ENCODE measurements around the gene C16orf92.

Gene C16orf92

DNA sequence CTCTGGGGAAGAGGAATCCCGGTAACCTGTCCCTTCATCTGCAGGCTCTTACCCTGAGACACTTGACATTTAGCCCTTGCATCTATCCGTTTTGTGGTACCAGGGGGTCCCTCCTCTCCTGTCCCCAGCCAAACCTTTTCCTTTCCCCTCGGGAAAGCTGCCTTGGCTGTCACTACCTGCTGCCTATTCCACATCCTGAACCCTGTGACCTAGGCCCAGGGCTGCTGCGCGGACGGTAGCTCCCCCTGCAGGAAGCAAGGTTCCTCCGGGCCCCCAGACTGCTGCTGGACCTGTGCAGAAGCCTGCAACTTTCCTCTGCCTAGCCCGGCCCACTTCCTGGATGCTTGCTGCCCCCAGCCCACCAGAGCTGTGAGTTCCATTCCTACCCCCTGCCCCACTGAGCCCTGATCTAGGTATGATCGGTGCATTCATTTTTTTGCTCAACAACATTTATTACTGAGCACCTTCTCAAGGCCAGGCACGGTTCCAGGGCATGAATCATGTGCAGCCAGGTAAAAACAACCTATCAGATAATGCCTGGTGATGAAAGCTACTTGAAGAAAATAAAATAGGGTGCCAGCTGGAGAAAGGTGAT is 32.1 kb downstream of the C16orf92 start:
- DNase-seq (ENCODE audit: low spot score) (no peak), FAIRE-seq (no peak)

DNA sequence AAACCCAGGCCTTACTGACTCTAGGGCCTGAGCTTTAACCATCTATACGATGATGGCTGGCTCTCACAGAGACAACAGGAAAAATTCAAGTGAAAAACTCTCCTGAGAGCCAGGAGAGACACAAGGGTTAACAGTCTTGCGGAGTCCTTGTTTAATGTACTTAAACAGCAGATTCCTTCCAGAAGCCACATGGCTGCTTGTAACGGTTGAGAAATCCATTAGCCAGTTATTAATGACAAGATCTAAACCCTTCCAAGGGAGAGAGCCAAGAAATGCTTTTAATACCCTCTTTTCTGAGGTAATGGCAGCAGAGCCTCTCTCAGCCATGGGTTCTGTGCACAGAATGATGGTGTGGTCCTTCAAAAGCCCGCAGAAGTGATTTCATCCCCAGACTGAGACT is 37.3 kb downstream of the C16orf92 start:
- no peak for DNase-seq (ENCODE audit: low spot score)
- FAIRE-seq = no peak

DNA sequence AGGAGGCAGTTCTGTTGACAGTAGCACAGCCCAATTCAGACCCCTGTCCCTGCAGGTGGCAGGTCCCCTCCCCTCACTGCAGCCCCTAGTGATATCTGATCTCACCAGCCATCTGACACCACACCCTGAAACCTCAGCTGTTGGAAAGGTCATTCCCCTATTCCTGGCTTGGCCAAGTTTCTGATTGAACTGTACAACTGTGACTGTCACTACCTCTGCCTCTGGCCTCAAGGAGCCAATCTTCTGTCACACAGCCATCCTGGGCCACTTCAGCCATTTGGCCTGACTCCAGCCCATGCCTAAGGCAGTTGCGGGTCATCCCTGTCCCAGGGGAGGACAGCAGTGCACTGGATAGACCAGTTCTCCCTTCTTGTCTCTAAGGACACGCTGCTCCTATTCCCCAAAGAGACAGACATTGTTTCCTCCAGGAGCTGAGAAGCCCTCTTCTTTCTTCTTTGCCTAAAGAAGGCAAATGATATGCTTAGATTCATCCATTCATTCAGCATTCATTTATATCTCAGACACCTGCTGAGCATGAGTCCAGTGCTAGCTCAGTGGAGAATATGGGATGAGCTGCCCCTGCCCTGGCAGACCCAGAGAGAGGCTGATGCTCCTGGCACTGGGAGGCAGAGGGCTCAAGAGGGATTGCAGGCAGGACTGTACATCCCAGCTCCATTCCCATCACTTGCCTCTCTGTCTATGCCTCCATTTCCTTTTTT is 38.0 kb downstream of the C16orf92 start:
- no peak for DNase-seq (ENCODE audit: low spot score)
- FAIRE-seq = no peak

DNA sequence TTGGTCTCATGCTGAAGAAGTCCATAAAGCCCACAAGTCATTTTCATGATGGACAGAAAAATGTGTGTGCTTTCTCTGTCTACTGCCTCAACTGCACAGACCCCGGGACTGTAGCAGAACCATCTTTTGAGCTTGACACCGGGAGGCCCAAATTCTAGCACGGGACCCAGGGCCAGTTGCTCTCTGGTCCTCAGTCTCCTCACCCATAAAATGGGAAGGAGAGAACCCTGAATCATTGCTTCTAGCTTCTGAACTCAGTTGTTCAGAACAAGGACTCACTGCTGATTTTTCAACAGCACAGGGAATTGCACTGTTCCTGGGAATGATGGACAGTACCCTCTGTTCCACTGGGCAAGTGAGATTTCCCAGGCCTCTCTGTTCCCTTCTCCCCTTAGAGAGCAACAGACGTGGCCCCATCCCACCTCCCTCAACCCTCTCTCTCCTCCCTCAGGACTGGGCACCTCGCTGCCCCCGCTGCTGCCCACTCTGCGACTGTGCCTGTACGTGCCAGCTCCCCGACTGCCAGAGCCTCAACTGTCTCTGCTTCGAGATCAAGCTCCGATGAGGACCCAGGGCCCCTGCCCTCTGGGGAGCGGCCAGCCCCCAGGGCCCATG is 40.4 kb downstream of the C16orf92 start:
- DNase-seq (ENCODE audit: low spot score) = no peak
- no peak for FAIRE-seq

DNA sequence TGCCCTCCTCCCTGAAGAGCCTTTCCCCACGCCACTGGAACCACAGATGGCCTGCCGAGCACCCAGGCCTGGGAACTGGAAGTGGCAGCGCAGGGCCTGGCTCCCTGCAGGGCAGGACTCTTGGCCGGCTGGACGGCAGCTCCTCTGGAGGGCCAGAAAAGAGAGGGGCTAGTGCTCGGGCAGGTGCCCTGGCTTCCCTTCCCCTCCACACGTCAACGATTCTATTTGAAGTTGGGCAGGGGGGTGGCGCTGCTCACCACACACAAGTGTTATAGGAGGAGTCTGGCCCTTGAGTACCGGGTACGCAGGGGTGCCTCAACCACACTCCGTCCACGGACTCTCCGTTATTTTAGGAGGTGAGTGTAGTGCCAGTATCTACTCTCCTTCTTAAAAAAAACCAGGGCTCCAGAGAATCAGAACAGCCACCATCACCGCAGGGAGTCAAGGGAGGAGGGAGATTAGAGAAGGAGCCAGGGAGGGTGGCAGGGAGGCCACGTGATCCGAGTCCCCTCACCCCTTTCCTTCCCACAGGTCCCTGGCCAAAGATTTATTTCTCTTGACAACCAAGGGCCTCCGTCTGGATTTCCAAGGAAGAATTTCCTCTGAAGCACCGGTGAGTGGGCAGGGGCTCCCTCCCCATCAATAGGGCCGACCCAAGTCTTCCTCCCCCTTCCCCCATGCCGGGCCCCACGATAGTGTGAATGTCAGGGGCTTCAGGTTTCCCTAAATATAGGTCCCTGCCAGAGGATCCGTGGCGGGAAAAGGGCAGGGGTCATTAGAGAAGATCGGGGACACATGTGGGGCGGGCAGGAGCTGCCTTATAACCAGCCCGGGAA is 41.1 kb downstream of the C16orf92 start:
- DNase-seq (ENCODE audit: low spot score) (peak; percentile 38), FAIRE-seq (no peak)

DNA sequence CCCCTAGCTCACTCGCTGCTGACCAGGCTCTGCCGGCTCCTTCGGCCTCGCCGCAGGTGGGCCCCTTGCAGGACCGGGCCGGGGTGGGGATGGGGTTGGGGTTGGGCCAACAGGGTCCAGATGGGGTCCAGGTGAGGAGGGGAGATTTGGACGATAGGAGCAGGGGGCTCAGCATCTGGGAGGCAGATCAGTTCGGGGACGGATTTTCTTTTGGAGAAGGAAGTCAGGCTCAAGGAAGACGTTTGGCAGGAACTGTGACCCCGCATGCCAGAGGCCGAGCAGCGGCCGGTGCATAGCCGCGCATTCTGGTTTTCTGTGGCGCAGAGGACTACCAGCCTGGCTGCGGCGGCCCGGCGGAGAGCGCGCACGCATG is 41.7 kb downstream of the C16orf92 start:
- no peak for DNase-seq (ENCODE audit: low spot score)
- FAIRE-seq = no peak

DNA sequence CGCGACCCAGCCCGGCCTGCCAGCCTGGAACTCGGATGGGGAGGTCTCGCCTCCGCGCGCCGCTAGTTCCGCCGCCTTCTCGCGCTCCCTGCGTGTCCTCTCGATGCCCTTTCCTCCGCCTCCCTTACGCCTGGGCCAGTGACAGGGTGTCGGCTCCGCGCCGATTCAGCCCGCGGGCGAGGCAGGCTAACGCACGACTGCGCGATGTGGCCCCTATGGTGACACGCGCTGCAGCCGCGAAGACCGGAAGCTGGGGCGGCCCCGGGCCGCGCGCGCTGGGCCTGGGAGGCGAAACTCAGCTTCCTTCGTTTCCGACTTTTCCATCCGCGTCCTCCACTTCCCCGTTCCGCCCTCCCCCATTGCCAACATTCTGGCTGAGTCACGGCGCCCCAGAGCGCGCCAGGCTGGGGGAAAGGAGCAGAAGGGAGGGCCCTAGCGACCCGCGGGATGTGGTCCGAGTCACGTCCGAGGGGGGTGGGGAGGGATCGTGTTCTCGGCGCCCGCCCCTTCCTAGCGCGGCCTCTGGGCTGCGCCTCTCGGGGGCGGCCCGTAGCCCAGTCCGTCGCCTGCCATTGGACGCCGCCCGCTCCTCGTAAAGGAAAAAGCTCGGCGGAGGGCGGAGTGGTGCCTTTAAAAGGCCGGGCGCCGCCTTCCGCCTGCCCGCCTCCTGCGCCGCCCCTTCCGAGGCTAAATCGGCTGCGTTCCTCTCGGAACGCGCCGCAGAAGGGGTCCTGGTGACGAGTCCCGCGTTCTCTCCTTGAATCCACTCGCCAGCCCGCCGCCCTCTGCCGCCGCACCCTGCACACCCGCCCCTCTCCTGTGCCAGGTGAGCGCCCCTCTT is 42.3 kb downstream of the C16orf92 start, which contains the start of gene ALDOA:
TSS of gene ALDOA (plus strand) at position 659 of the 841 bp plus-strand sequence. CDS start 1,138 bp downstream, outside the sequence.
- DNase-seq (ENCODE audit: low spot score) = peak; percentile 96
- FAIRE-seq = peak; percentile 75

DNA sequence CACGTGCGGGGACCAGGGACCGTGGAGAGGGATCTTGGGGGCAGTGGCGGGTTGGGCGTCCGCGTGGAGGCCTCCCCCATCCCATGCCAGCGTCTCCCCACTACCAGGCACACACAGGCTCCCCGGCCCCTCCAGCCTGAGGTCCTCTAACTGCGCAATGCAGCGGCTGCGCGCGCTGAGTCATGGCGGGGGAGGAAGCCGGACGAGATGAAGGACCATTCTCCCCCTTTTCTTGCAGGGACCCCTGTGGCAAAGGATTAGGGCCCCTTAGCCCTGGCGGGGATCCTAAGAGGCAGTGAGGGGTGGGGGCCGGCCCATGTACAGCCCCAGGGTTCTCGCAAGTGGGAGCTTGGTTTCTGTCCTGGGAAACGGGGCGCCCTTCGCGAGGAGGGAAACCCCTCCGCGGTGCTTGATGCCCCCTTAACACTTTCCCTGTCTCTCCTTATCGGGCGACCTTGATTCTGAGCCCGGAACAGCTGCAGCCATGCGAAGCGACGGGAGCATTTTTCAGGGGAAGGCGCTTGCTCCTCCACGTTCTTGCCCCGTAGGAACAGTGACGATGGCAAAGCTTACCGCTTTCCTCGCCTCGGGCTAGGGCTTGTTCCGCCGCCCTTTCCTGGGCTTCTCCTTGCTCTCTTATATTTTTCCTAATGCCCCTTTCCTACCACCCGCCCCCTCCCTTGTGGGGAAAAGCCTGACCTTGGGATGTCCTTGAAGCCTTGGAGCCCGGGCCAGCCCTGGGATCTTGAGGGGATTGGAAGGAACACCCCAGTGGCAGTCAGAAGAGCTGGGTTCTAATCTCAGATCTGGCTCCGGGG is 43.2 kb downstream of the C16orf92 start:
- DNase-seq (ENCODE audit: low spot score) (peak; percentile 21), FAIRE-seq (no peak)

DNA sequence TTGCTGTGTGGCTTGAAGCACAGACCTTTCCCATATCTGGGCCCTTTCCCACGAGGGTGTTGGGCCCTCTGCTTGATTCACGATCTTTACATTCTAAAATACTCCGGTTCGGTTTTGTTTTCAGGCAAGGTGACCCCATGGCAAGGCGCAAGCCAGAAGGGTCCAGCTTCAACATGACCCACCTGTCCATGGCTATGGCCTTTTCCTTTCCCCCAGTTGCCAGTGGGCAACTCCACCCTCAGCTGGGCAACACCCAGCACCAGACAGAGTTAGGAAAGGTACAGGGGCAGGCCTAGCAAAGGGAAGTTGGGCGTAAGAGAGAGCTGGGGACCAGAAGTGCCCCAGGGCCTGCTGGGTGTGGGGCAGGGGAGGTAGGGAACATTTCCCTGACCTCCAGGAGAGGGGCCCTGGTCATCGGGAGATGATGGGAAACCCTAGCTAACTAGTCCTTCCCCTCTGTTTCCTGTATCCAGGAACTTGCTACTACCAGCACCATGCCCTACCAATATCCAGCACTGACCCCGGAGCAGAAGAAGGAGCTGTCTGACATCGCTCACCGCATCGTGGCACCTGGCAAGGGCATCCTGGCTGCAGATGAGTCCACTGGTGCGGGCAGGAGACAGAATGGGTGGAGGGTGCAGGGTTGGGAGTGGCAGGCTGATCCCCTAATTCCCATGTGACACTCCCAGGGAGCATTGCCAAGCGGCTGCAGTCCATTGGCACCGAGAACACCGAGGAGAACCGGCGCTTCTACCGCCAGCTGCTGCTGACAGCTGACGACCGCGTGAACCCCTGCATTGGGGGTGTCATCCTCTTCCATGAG is 44.0 kb downstream of the C16orf92 start:
- DNase-seq (ENCODE audit: low spot score) (no peak), FAIRE-seq (no peak)

DNA sequence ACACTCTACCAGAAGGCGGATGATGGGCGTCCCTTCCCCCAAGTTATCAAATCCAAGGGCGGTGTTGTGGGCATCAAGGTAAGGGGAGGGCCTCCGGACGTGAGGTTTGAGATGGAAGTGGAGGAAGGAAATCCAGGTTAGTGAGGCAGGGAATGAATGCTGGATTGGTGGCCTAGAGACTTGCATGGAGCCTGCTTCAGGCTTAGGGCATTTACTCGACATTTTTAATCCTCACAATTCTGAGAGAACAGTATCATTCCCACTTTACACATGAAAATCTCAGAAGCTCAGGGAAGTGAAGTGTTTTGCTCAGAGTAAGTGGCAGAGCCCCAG is 44.6 kb downstream of the C16orf92 start:
- FAIRE-seq (no peak), DNase-seq (ENCODE audit: low spot score) (no peak)

DNA sequence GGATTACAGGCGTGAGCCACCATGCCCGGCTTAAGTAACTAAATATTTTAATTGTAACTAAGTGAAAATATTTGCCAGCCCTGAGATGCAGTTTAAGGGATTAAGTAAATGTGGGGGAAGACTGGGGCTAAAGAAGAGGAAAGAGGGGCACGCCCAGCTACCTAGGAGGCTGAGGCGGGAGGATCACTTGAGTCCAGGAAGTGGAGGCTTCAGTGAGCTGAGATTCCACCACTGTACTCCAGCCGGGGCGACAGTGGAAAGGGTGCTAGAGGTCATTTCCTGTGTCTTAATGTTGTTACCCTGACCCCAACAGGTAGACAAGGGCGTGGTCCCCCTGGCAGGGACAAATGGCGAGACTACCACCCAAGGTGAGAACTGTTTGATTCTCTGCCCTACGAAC is 45.3 kb downstream of the C16orf92 start:
- no peak for FAIRE-seq
- DNase-seq (ENCODE audit: low spot score) = no peak

DNA sequence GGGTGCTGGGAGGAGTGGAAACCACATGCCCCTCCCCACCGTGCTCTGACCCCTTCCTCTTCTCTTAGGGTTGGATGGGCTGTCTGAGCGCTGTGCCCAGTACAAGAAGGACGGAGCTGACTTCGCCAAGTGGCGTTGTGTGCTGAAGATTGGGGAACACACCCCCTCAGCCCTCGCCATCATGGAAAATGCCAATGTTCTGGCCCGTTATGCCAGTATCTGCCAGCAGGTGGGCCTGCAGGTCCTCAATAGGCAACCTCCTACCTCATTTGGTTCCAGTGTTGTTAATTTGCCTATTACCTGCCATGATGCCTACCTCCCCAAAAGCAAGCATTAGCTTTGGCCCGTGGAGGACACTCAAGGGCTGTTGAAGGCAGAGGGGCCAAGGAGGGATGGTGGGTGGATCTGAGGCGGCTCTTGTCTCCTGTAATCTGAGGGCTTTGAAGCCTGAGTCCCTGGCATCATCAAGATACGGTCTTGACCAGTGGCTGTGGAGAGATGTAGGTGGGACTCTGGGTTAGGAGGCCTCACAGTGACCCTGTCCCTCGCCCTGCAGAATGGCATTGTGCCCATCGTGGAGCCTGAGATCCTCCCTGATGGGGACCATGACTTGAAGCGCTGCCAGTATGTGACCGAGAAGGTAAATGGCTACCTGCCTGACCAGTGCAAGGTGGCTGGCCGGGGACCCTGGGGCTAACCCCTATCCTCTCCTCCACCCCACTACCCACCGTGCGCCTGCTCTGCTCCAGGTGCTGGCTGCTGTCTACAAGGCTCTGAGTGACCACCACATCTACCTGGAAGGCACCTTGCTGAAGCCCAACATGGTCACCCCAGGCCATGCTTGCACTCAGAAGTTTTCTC is 46.0 kb downstream of the C16orf92 start:
- no peak for FAIRE-seq
- no peak for DNase-seq (ENCODE audit: low spot score)

DNA sequence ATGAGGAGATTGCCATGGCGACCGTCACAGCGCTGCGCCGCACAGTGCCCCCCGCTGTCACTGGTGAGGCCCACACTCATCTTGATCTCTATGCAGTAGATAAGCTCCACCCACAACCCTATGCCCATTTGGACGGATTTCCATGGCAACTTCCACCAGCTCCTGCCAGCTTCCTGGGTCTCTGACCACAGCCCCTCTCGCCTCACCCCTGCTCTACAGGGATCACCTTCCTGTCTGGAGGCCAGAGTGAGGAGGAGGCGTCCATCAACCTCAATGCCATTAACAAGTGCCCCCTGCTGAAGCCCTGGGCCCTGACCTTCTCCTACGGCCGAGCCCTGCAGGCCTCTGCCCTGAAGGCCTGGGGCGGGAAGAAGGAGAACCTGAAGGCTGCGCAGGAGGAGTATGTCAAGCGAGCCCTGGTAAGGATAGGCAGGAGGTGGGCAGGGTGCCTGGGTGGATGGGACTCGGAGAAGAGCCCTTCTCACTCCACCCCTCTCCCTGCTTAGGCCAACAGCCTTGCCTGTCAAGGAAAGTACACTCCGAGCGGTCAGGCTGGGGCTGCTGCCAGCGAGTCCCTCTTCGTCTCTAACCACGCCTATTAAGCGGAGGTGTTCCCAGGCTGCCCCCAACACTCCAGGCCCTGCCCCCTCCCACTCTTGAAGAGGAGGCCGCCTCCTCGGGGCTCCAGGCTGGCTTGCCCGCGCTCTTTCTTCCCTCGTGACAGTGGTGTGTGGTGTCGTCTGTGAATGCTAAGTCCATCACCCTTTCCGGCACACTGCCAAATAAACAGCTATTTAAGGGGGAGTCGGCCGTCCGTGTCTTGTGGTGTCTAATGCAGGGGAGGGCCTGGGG is 46.8 kb downstream of the C16orf92 start:
- DNase-seq (ENCODE audit: low spot score) (no peak), FAIRE-seq (no peak)

DNA sequence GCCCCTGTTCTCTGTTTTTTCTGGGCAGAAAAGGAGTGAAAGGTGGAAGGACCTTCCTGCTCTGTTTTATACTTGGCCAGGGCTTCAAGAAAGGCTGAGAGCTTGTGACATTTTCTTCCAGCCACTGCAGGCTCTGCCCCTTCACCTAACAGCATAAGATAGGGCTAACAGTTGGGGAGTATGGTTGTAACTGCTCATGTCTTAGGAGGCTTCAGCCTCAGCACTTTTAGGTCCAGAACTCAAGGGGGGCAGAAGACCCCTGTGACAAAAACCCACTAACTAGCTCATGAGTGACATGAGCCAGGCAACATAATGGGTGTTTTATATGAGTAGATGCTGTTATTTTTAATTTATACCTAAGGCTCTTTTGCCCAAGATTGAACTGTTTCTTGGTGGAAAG is 47.5 kb downstream of the C16orf92 start:
- DNase-seq (ENCODE audit: low spot score) (no peak), FAIRE-seq (no peak)
